Endothelial cell of umbilical vein (primary cell): ENCODE measurements around the gene SHISA7. TPM values are rescaled to one million over a fixed set of nuclear protein-coding genes. Genes with fewer than 3 reads are reported as not detected.

Experiments
- BruUV-seq: library from RNA; stranded (reverse); fragments of 400-500 nt; replicated peaks from 2 replicates; lab custom pipeline; 2021; lab: Mats Ljungman, UMichigan
- CTCF ChIA-PET: fragments of 300-600, 350-600 bp; sonication (Branson Sonifier 250); formaldehyde crosslinking; loops from one replicate; lab custom pipeline; 2021; ENCODE audit warnings: antibody characterized with exemption, inconsistent platforms; lab: Charles Lee
- POLR2A ChIA-PET: fragments of 300-600, 350-600 bp; sonication (Branson Sonifier 250); formaldehyde crosslinking; loops from one replicate; lab custom pipeline; 2021; ENCODE audit warnings: antibody characterized with exemption, inconsistent platforms; lab: Charles Lee
- DNase-seq: peaks from one replicate; pipeline ENCODE4 v3.0.0-alpha.2; 2011; ENCODE audit warnings: low read depth, low spot score
- FAIRE-seq: peaks from 2 replicates; lab custom pipeline; 2011; peaks lifted over from hg19 to GRCh38; lab: Jason Lieb, UNC
- H2AFZ ChIP-seq: 2 replicates; pipeline ENCODE4 v1.6.0; 2012; ENCODE audit warnings: low read depth, low read length, control low read depth, inconsistent platforms
- H3K27ac ChIP-seq: 2 replicates; pipeline ENCODE4 v1.5.1; 2011; ENCODE audit warnings: low read depth, mild to moderate bottlenecking, control low read depth, low read length, moderate library complexity; ENCODE audit not compliant: insufficient read depth
- H3K27me3 ChIP-seq, 2 experiments: 2 replicates each; pipeline versions ENCODE4 v1.6.0 to v1.6.1; 2011; ENCODE audit warnings: low read length in 2 of 2, mixed read lengths in 1 of 2; ENCODE audit not compliant: control insufficient read depth in 2 of 2, insufficient read depth in 2 of 2
- H3K36me3 ChIP-seq, 2 experiments: 2 replicates in 1 of 2; 3 replicates in 1 of 2; pipeline ENCODE4 v1.5.1; 2011; ENCODE audit warnings: low read length in 2 of 2, mild to moderate bottlenecking in 1 of 2, moderate library complexity in 1 of 2; ENCODE audit not compliant: control insufficient read depth in 2 of 2, insufficient read depth in 2 of 2; ENCODE audit errors: extremely low read depth in 1 of 2
- H3K4me1 ChIP-seq: 3 replicates; pipeline ENCODE4 v1.5.1; 2011; ENCODE audit warnings: mild to moderate bottlenecking, low read length; ENCODE audit not compliant: control insufficient read depth, insufficient read depth; ENCODE audit errors: extremely low read depth
- H3K4me2 ChIP-seq: 2 replicates; pipeline ENCODE4 v1.6.1; 2011; ENCODE audit warnings: low read length, control low read depth, mixed read lengths; ENCODE audit not compliant: insufficient read depth
- H3K4me3 ChIP-seq, 3 experiments: fragments of 200-600 bp in 1 of 3; sonication (generic), shearing (Covaris generic) in 1 of 3; replicated peaks in 1 of 3; 2 replicates each; pipeline ENCODE4 v1.5.1; 2011 to 2016; ENCODE audit warnings: control low read depth in 3 of 3, low read length in 3 of 3, mild to moderate bottlenecking in 2 of 3, inconsistent platforms in 1 of 3, low read depth in 1 of 3, moderate library complexity in 1 of 3; ENCODE audit not compliant: insufficient read depth in 1 of 3
- H3K79me2 ChIP-seq: 2 replicates; pipeline ENCODE4 v1.6.0; 2012; ENCODE audit warnings: low read length, inconsistent platforms; ENCODE audit not compliant: control insufficient read depth, insufficient read depth
- H3K9ac ChIP-seq: replicated peaks from 2 replicates; pipeline ENCODE3; 2011; ENCODE audit warnings: low read length, control low read depth; ENCODE audit not compliant: insufficient read depth; ENCODE audit errors: extremely low read depth
- H3K9me1 ChIP-seq: replicated peaks from 3 replicates; pipeline ENCODE4 v1.6.0; 2011; ENCODE audit warnings: mild to moderate bottlenecking, low read length; ENCODE audit not compliant: control insufficient read depth, insufficient read depth; ENCODE audit errors: extremely low read depth
- H3K9me3 ChIP-seq: replicated peaks from 2 replicates; pipeline ENCODE4 v1.5.1; 2012; ENCODE audit warnings: low read length, inconsistent platforms; ENCODE audit not compliant: control insufficient read depth, insufficient read depth
- H4K20me1 ChIP-seq: replicated peaks from 2 replicates; pipeline ENCODE3; 2011; ENCODE audit warnings: mild to moderate bottlenecking, low read length; ENCODE audit not compliant: control insufficient read depth, insufficient read depth; ENCODE audit errors: extremely low read depth
- EZH2 ChIP-seq: IDR thresholded peaks from 2 replicates; pipeline ENCODE4 v1.6.1; 2012; ENCODE audit warnings: borderline replicate concordance, low read depth, mild to moderate bottlenecking, moderate library complexity, low read length, inconsistent platforms; ENCODE audit not compliant: severe bottlenecking
- FOS ChIP-seq: IDR thresholded peaks from 2 replicates; pipeline ENCODE4 v1.6.1; 2011; ENCODE audit warnings: mild to moderate bottlenecking, low read length, moderate library complexity, borderline replicate concordance; ENCODE audit not compliant: insufficient read depth
- GATA2 ChIP-seq: IDR thresholded peaks from 2 replicates; pipeline ENCODE4 v1.7.0; 2011; ENCODE audit warnings: low read depth, mild to moderate bottlenecking, moderate library complexity, mixed read lengths, low read length; ENCODE audit not compliant: insufficient read length, insufficient read depth
- JUN ChIP-seq: IDR thresholded peaks from 2 replicates; pipeline ENCODE4 v1.6.1; 2011; ENCODE audit warnings: borderline replicate concordance, low read depth; ENCODE audit not compliant: insufficient read length, insufficient read depth
- MYC ChIP-seq: IDR thresholded peaks from one replicate; pipeline ENCODE4 v1.6.1; 2011; ENCODE audit warnings: mild to moderate bottlenecking, low read depth, low read length
- POLR2A ChIP-seq: IDR thresholded peaks from 2 replicates; pipeline ENCODE4 v1.6.1; 2012; ENCODE audit warnings: low read depth, mild to moderate bottlenecking, control low read depth, low read length
- POLR2AphosphoS5 ChIP-seq: IDR thresholded peaks from 2 replicates; pipeline ENCODE4 v1.6.1; 2012; ENCODE audit warnings: low read depth, mild to moderate bottlenecking, control low read depth, low read length, moderate library complexity; ENCODE audit not compliant: insufficient read depth
- dilution Hi-C: fragments of 300-500 bp; cut with MboI; formaldehyde crosslinking; loops from one replicate; pipeline ENCODE4 v1.15.0; 2019; ENCODE audit warnings: low sequenced_read_pairs; ENCODE audit not compliant: extremely low pct_ligation_motif_present
- intact Hi-C: fragments of 100-400 bp; cut with micrococcal nuclease; formaldehyde crosslinking; loops from one replicate; pipeline ENCODE4 v1.10.0; 2022
- polyA plus RNA-seq, 4 experiments: library from polyadenylated mRNA; depleted of rRNA in 3 of 4; stranded (reverse) in 3 of 4; unstranded in 1 of 4; fragments of >200 nt; gene quantifications; 2 replicates each; pipeline versions ENCODE4 v1.2.1 to v1.2.3, GENCODE V29; 2011 to 2012; ENCODE audit warnings: missing spikeins in 1 of 4
- total RNA-seq: library from RNA; stranded (reverse); gene quantifications from 2 replicates; pipeline ENCODE4 v1.2.3, GENCODE V29; 2021
- TF ChIP-seq, protein P1 (sequence below): IDR thresholded peaks from 2 replicates; pipeline ENCODE4 v1.6.1; 2011; ENCODE audit not compliant: insufficient read depth, insufficient read length
- TF ChIP-seq, protein P2 (sequence below), 2 donors: IDR thresholded peaks; 1 replicate in 1 of 2; 2 replicates in 1 of 2; pipeline ENCODE4 v1.5.1; 2011; ENCODE audit warnings: low read length in 2 of 2, mild to moderate bottlenecking in 2 of 2, moderate library complexity in 2 of 2, control low read depth in 1 of 2, inconsistent platforms in 1 of 2, low read depth in 1 of 2; ENCODE audit not compliant: insufficient read depth in 1 of 2; ENCODE audit errors: extremely low read depth in 1 of 2

The SHISA7 gene
- total and polyA plus RNA-seq, 2 donors (not counting 3 experiments of a cell fraction or from before 2014, with no cell fraction given), result not detected

DNA sequence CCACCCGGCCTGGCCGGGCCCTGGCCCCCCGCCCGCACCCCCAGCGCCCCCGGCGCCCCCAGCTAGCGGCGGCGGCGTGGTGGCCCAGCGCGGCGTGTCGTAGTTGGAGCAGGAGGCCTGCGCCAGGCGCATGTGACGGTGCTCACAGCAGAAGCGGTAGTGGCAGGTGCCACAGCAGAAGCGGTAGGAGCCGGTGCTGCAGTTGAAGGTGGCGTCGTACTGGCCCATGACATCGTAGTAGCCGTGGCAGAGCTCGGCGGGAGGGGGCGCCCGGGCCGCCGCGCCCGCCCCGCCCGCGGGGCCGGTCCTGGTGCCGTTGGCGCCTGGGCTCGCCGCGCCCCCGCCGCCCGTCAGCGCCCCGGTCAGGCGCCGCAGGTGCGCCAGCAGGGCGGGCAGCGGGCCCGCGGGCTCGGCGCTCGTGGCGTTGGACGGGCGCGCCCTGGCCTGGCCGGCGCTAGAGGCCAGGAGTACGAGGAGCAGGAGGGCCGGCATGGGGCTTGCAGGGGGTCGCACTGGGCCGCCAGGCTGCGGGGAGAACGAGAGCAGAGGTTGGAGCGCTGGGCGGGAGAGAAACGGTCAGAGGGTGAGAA, 633 bp downstream of the SHISA7 start:
- CTCF ChIA-PET, result no interaction called here
- Histone ChIP-seq H3K79me2 (no peaks in the 10 kb centered on the region), H4K20me1 (no peaks in the 10 kb centered on the region), H3K9ac (no peak overlapping the region), H3K9me1 (no peaks in the 10 kb centered on the region), H3K4me1 (no peaks in the 10 kb centered on the region), H3K4me3 (no peak overlapping the region), H3K9me3 (no peaks in the 10 kb centered on the region), H3K27ac (no peak overlapping the region), H2AFZ (no peak overlapping the region), H3K4me2 (no peak overlapping the region), H3K27me3 (peaks cover 42 to 45% of the 10 kb centered on the region in 2 experiments), H3K36me3 (no peaks in the 10 kb centered on the region)
- POLR2A ChIA-PET, result interaction anchor here (0.6 to 1.2 kb wide), 2 partner anchors 35 to 90 kb away, joined by 3 read pairs; partner anchors contain the start of gene UBE2S
- dilution Hi-C loops, result no loop called here
- DNase-seq (no peak), FAIRE-seq (no peak)
- TF ChIP-seq POLR2AphosphoS5 (no peak), EZH2 (no peak), JUN (no peak), GATA2 (no peak), MYC (no peak), FOS (no peak), POLR2A (no peak)
- TF ChIP-seq, protein P1, sequence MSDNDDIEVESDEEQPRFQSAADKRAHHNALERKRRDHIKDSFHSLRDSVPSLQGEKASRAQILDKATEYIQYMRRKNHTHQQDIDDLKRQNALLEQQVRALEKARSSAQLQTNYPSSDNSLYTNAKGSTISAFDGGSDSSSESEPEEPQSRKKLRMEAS, result no peak
- TF ChIP-seq, protein P2, sequence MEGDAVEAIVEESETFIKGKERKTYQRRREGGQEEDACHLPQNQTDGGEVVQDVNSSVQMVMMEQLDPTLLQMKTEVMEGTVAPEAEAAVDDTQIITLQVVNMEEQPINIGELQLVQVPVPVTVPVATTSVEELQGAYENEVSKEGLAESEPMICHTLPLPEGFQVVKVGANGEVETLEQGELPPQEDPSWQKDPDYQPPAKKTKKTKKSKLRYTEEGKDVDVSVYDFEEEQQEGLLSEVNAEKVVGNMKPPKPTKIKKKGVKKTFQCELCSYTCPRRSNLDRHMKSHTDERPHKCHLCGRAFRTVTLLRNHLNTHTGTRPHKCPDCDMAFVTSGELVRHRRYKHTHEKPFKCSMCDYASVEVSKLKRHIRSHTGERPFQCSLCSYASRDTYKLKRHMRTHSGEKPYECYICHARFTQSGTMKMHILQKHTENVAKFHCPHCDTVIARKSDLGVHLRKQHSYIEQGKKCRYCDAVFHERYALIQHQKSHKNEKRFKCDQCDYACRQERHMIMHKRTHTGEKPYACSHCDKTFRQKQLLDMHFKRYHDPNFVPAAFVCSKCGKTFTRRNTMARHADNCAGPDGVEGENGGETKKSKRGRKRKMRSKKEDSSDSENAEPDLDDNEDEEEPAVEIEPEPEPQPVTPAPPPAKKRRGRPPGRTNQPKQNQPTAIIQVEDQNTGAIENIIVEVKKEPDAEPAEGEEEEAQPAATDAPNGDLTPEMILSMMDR (IDR thresholded peaks at IDR 0.05; ENCODE audit: extremely low read depth in 1 of 2, insufficient read depth in 1 of 2, low read depth in 1 of 2, low read length in 2 of 2), result no peak
- intact Hi-C loops, result no loop called here
- no TSS peak for BruUV-seq
